T-helper 1 cell (primary cell): ENCODE data around the gene ABR.
"Not testable (repeated sequence)": the region's sequence is repeated elsewhere in the genome, so short reads cannot be mapped to it uniquely, and the experiment has no call there.

ENCODE experiments used
- DNase-seq, 5 donors: peaks; one replicate each; pipeline ENCODE4 v3.0.0-alpha.2; 2012 to 2020

ABR gene

GRCh38 chr17:1091190-1091534 is 88.6 kb downstream of the ABR start:
- DNase-seq: no peak

- DNase-seq: no peak
Measured at GRCh38 chr17:1090465-1091189, 89.2 kb downstream of the ABR start.

- DNase-seq: no peak
Measured at GRCh38 chr17:1089915-1090314, 89.9 kb downstream of the ABR start.

GRCh38 chr17:1087381-1088241 is 92.2 kb downstream of the ABR start:
- no peak for DNase-seq

- DNase-seq: no peak
Measured at GRCh38 chr17:1083451-1084187, 96.2 kb downstream of the ABR start.

- no peak for DNase-seq
Measured at GRCh38 chr17:1082579-1082978, 97.2 kb downstream of the ABR start.

- DNase-seq: no peak
Measured at GRCh38 chr17:1078831-1079561, 100.8 kb downstream of the ABR start.

- no peak for DNase-seq
Measured at GRCh38 chr17:1077986-1078711, 101.6 kb downstream of the ABR start.

- no peak for DNase-seq
Measured at GRCh38 chr17:1077581-1077985, 102.2 kb downstream of the ABR start.

- no peak for DNase-seq
Measured at GRCh38 chr17:1076982-1077302, 102.8 kb downstream of the ABR start.

GRCh38 chr17:1076299-1076981 is 103.3 kb downstream of the ABR start:
- DNase-seq: no peak

GRCh38 chr17:1074886-1075605 is 104.7 kb downstream of the ABR start:
- DNase-seq: no peak

GRCh38 chr17:1073963-1074625 is 105.7 kb downstream of the ABR start:
- DNase-seq: not testable (repeated sequence)

GRCh38 chr17:1073241-1073962 is 106.4 kb downstream of the ABR start:
- no peak for DNase-seq

GRCh38 chr17:1072551-1072961 is 107.2 kb downstream of the ABR start:
- no peak for DNase-seq

GRCh38 chr17:1071103-1071825 is 108.5 kb downstream of the ABR start:
- no peak for DNase-seq

- DNase-seq: no peak
Measured at GRCh38 chr17:1070411-1070810, 109.4 kb downstream of the ABR start.

GRCh38 chr17:1069847-1070246 is 109.9 kb downstream of the ABR start:
- no peak for DNase-seq

- DNase-seq: no peak
Measured at GRCh38 chr17:1068356-1068755, 111.4 kb downstream of the ABR start.
